ENCODE data around the gene QPCTL.

DNA sequence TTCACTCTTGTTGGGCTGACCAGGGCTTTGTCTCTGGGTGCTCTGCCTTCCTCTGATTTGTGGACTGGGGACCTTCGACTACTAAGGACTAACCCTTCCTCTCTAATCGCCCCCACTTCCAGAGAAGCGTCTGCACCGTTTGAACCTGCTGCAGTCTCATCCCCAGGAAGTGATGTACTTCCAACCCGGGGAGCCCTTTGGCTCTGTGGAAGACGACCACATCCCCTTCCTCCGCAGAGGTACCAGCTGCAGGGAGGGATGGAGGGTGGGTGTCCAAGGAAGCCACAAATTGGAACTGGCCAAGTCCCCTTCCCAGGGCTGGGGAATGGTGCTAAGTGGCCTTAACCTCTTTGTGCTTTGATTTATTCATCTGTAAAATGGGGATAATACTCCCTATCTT lies 9.2 kb downstream of the QPCTL start:
- TF ChIP-seq ZNF274 (IDR thresholded peaks at IDR 0.05; ENCODE audit: low read depth, low read length), result no peak
- TF ChIP-seq YY1 (IDR thresholded peaks at IDR 0.05; ENCODE audit: insufficient read depth, insufficient read length), result no peak
